Fibroblast of skin of right quadriceps (primary cell): ENCODE data around the gene AP3S1.

ENCODE experiments used
- DNase-seq: peaks from one replicate; pipeline ENCODE4 v3.0.0-alpha.2; 2013

AP3S1 gene

GRCh38 chr5:115825948-115826347 is 15.8 kb upstream of the AP3S1 start:
- no peak for DNase-seq

- DNase-seq, result no peak
Measured at GRCh38 chr5:115829913-115830312, 11.8 kb upstream of the AP3S1 start.

- DNase-seq, result peak; percentile 35
Measured at GRCh38 chr5:115831163-115831768, 10.5 kb upstream of the AP3S1 start.

- no peak for DNase-seq
Measured at GRCh38 chr5:115835481-115835880, 6.3 kb upstream of the AP3S1 start.

GRCh38 chr5:115838885-115839518 is 2.7 kb upstream of the AP3S1 start:
- DNase-seq, result peak; percentile 47

- DNase-seq, result no peak
Measured at GRCh38 chr5:115840873-115841272, 862 bp upstream of the AP3S1 start.

- DNase-seq, result no peak
Measured at GRCh38 chr5:115842089-115842935, 577 bp downstream of the AP3S1 start.

- no peak for DNase-seq
Measured at GRCh38 chr5:115842952-115843351, 1.2 kb downstream of the AP3S1 start.

- DNase-seq, result no peak
Measured at GRCh38 chr5:115843444-115844130, 1.9 kb downstream of the AP3S1 start.

- DNase-seq, result no peak
Measured at GRCh38 chr5:115844321-115844817, 2.6 kb downstream of the AP3S1 start.

- DNase-seq, result no peak
Measured at GRCh38 chr5:115847290-115847689, 5.6 kb downstream of the AP3S1 start.

GRCh38 chr5:115849258-115849798 is 7.6 kb downstream of the AP3S1 start:
- no peak for DNase-seq

- DNase-seq, result no peak
Measured at GRCh38 chr5:115850744-115851416, 9.1 kb downstream of the AP3S1 start.

GRCh38 chr5:115854139-115854538 is 12.4 kb downstream of the AP3S1 start:
- no peak for DNase-seq

- no peak for DNase-seq
Measured at GRCh38 chr5:115855959-115856358, 14.2 kb downstream of the AP3S1 start.

- DNase-seq, result no peak
Measured at GRCh38 chr5:115857057-115857479, 15.3 kb downstream of the AP3S1 start.

GRCh38 chr5:115857626-115858349 is 16.1 kb downstream of the AP3S1 start:
- peak; percentile 64 for DNase-seq

- DNase-seq, result no peak
Measured at GRCh38 chr5:115858396-115858795, 16.7 kb downstream of the AP3S1 start.

GRCh38 chr5:115859378-115859777 is 17.6 kb downstream of the AP3S1 start:
- DNase-seq, result peak; percentile 27

- DNase-seq, result no peak
Measured at GRCh38 chr5:115869256-115869795, 27.6 kb downstream of the AP3S1 start.

GRCh38 chr5:115872447-115872846 is 30.7 kb downstream of the AP3S1 start:
- DNase-seq, result no peak
